H9 (cell line): Measurements from ENCODE around the gene POLK. TPM values are rescaled to one million over a fixed set of nuclear protein-coding genes. Genes with fewer than 3 reads are reported as not detected.

Experiments used
- DNase-seq: peaks from one replicate; pipeline ENCODE4 v3.0.0-alpha.2; 2017
- H2AFZ ChIP-seq: one replicate; pipeline ENCODE4 v1.6.1; 2013; ENCODE audit warnings: mild to moderate bottlenecking, low read length, control low read depth, moderate library complexity
- H2AK5ac ChIP-seq: 2 replicates; pipeline ENCODE4 v1.6.1; 2013; ENCODE audit warnings: low read length, control low read depth, mixed read lengths; ENCODE audit not compliant: insufficient read length
- H2BK120ac ChIP-seq: one replicate; pipeline ENCODE4 v1.6.1; 2013; ENCODE audit warnings: low read depth, mild to moderate bottlenecking, low read length, control low read depth, inconsistent platforms; ENCODE audit not compliant: poor library complexity, severe bottlenecking
- H2BK12ac ChIP-seq: 2 replicates; pipeline ENCODE4 v1.6.1; 2013; ENCODE audit warnings: low read length, control low read depth, mixed read lengths, low read depth; ENCODE audit not compliant: insufficient read length
- H2BK15ac ChIP-seq: 2 replicates; pipeline ENCODE4 v1.6.1; 2013; ENCODE audit warnings: low read depth, low read length, control low read depth
- H2BK20ac ChIP-seq: one replicate; pipeline ENCODE4 v1.6.1; 2013; ENCODE audit warnings: low read depth, mild to moderate bottlenecking, low read length, control low read depth, inconsistent platforms; ENCODE audit not compliant: poor library complexity, severe bottlenecking
- H2BK5ac ChIP-seq: 2 replicates; pipeline ENCODE4 v1.6.1; 2013; ENCODE audit warnings: low read length, control low read depth, mixed read lengths; ENCODE audit not compliant: insufficient read length
- H3K14ac ChIP-seq: 2 replicates; pipeline ENCODE4 v1.6.1; 2013; ENCODE audit warnings: low read length, control low read depth; ENCODE audit not compliant: insufficient read depth
- H3K18ac ChIP-seq: 2 replicates; pipeline ENCODE4 v1.6.1; 2013; ENCODE audit warnings: low read depth, mild to moderate bottlenecking, mixed read lengths, low read length, control low read depth; ENCODE audit not compliant: insufficient read length
- H3K23ac ChIP-seq: 2 replicates; pipeline ENCODE4 v1.6.1; 2013; ENCODE audit warnings: low read length, control low read depth, mixed read lengths, low read depth; ENCODE audit not compliant: insufficient read length
- H3K23me2 ChIP-seq: 2 replicates; pipeline ENCODE4 v1.6.1; 2013; ENCODE audit warnings: low read depth, mild to moderate bottlenecking, mixed read lengths, low read length, control low read depth; ENCODE audit not compliant: insufficient read length, poor library complexity, severe bottlenecking
- H3K27ac ChIP-seq: 2 replicates; pipeline ENCODE4 v1.5.1; 2013; ENCODE audit warnings: low read length, control low read depth, mixed read lengths, low read depth; ENCODE audit not compliant: insufficient read length
- H3K27me3 ChIP-seq: 2 replicates; pipeline ENCODE4 v1.6.1; 2013; ENCODE audit warnings: low read length, control low read depth, inconsistent platforms; ENCODE audit not compliant: insufficient read depth
- H3K4ac ChIP-seq: 2 replicates; pipeline ENCODE4 v1.6.1; 2013; ENCODE audit warnings: low read depth, mild to moderate bottlenecking, control low read depth, inconsistent platforms, low read length, moderate library complexity
- H3K4me1 ChIP-seq: 2 replicates; pipeline ENCODE4 v1.6.1; 2013; ENCODE audit warnings: low read length, control low read depth, inconsistent platforms; ENCODE audit not compliant: insufficient read depth
- H3K4me2 ChIP-seq: 2 replicates; pipeline ENCODE4 v1.6.1; 2013; ENCODE audit warnings: low read length, control low read depth, mixed read lengths; ENCODE audit not compliant: insufficient read length, insufficient read depth
- H3K56ac ChIP-seq: 2 replicates; pipeline ENCODE4 v1.6.1; 2013; ENCODE audit warnings: low read depth, mild to moderate bottlenecking, mixed read lengths, low read length, control low read depth; ENCODE audit not compliant: insufficient read length
- H3K79me1 ChIP-seq: 2 replicates; pipeline ENCODE4 v1.6.1; 2013; ENCODE audit warnings: low read depth, mild to moderate bottlenecking, moderate library complexity, low read length, control low read depth, inconsistent platforms; ENCODE audit not compliant: insufficient read depth, poor library complexity, severe bottlenecking
- H3K79me2 ChIP-seq: 2 replicates; pipeline ENCODE4 v1.6.1; 2013; ENCODE audit warnings: low read length, control low read depth, inconsistent platforms; ENCODE audit not compliant: insufficient read depth
- H3K9ac ChIP-seq: 2 replicates; pipeline ENCODE4 v1.6.1; 2013; ENCODE audit warnings: low read length, control low read depth, mixed read lengths; ENCODE audit not compliant: insufficient read length; ENCODE audit errors: extremely low read depth
- H3K9me3 ChIP-seq: one replicate; pipeline ENCODE4 v1.6.1; 2013; ENCODE audit warnings: low read depth, low read length, inconsistent platforms; ENCODE audit not compliant: control insufficient read depth
- H3T11ph ChIP-seq: one replicate; pipeline ENCODE4 v1.6.1; 2013; ENCODE audit warnings: mild to moderate bottlenecking, low read length, control low read depth, inconsistent platforms
- H4K20me1 ChIP-seq: one replicate; pipeline ENCODE4 v1.6.1; 2013; ENCODE audit not compliant: control insufficient read depth, insufficient read length, insufficient read depth
- H4K5ac ChIP-seq: 2 replicates; pipeline ENCODE4 v1.6.1; 2013; ENCODE audit warnings: low read depth, mild to moderate bottlenecking, mixed read lengths, low read length, control low read depth; ENCODE audit not compliant: insufficient read length
- H4K8ac ChIP-seq: replicated peaks from 2 replicates; pipeline ENCODE4 v1.6.1; 2013; ENCODE audit warnings: low read length, control low read depth, mixed read lengths, low read depth; ENCODE audit not compliant: insufficient read length
- H4K91ac ChIP-seq: 2 replicates; pipeline ENCODE4 v1.6.1; 2013; ENCODE audit warnings: low read depth, mild to moderate bottlenecking, moderate library complexity, mixed read lengths, low read length, control low read depth; ENCODE audit not compliant: insufficient read length
- H3K27ac Mint-ChIP-seq, 3 experiments: 2 replicates in 2 of 3; 3 replicates in 1 of 3; pipeline ENCODE4 v1.8.0; 2020 to 2021; ENCODE audit warnings: mixed read lengths in 3 of 3, mild to moderate bottlenecking in 1 of 3, moderate library complexity in 1 of 3
- H3K27me3 Mint-ChIP-seq: 2 replicates; pipeline ENCODE4 v1.8.0; 2021; ENCODE audit warnings: low read depth, mild to moderate bottlenecking, moderate library complexity, mixed read lengths
- H3K36me3 Mint-ChIP-seq, 3 experiments: 2 replicates in 2 of 3; 3 replicates in 1 of 3; pipeline ENCODE4 v1.8.0; 2020 to 2021; ENCODE audit warnings: low read depth in 3 of 3, mixed read lengths in 3 of 3; ENCODE audit not compliant: insufficient read depth in 1 of 3
- H3K4me1 Mint-ChIP-seq, 2 experiments: 2 replicates each; pipeline ENCODE4 v1.8.0; 2020; ENCODE audit warnings: mixed read lengths in 2 of 2
- H3K4me3 Mint-ChIP-seq, 2 experiments: 2 replicates in 1 of 2; 3 replicates in 1 of 2; pipeline ENCODE4 v1.8.0; 2020 to 2021; ENCODE audit warnings: mild to moderate bottlenecking in 2 of 2, mixed read lengths in 2 of 2, moderate library complexity in 1 of 2
- H3K9me3 Mint-ChIP-seq, 2 experiments: 2 replicates in 1 of 2; 3 replicates in 1 of 2; pipeline ENCODE4 v1.8.0; 2020; ENCODE audit warnings: mild to moderate bottlenecking in 2 of 2, mixed read lengths in 2 of 2, moderate library complexity in 1 of 2
- WGBS: extraction: QIAGEN DNeasy Blood & Tissue Kit; methylation state at CpG from one replicate; pipeline ENCODE4 v1.1.7; 2013; ENCODE audit warnings: missing lambda C conversion rate, low lambda C conversion rate, mixed read lengths; ENCODE audit not compliant: insufficient read length; ENCODE audit errors: extremely low coverage; 5-methylcytosine and 5-hydroxymethylcytosine counted together
- total RNA-seq: library from RNA; stranded (reverse); gene quantifications from 2 replicates; pipeline ENCODE4 v1.2.1, GENCODE V29; 2021
- TF ChIP-seq, protein P1 (sequence below): fragments of 200-600 bp; sonication (generic); conservative IDR thresholded peaks from 3 replicates; pipeline ENCODE4 v1.8.0; 2021; ENCODE audit warnings: antibody characterized with exemption, mild to moderate bottlenecking

Gene POLK
- total RNA-seq, 1 experiment from 2014 or later = 7.6 TPM

DNA sequence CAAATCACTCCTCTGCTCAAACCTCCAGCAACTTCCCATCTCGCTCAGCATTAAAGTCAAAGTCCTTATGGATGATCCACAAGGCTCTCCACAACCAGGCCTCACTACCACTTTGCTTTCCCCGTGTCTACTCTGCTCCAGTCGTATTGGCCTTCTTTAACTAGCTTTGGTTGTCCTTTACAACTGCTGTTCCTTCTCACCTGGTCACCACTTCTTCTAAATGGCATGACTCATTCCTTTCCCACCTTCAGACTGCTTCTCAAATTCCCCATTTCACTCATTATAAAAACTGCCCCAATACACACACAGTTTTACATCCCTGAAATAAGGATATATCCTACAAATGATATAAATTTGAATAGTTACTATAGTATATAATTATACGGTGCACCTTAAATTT, 30.7 kb upstream of the POLK start:
- TF ChIP-seq, protein P1, sequence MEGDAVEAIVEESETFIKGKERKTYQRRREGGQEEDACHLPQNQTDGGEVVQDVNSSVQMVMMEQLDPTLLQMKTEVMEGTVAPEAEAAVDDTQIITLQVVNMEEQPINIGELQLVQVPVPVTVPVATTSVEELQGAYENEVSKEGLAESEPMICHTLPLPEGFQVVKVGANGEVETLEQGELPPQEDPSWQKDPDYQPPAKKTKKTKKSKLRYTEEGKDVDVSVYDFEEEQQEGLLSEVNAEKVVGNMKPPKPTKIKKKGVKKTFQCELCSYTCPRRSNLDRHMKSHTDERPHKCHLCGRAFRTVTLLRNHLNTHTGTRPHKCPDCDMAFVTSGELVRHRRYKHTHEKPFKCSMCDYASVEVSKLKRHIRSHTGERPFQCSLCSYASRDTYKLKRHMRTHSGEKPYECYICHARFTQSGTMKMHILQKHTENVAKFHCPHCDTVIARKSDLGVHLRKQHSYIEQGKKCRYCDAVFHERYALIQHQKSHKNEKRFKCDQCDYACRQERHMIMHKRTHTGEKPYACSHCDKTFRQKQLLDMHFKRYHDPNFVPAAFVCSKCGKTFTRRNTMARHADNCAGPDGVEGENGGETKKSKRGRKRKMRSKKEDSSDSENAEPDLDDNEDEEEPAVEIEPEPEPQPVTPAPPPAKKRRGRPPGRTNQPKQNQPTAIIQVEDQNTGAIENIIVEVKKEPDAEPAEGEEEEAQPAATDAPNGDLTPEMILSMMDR = no peak
- Mint-ChIP-seq H3K27ac (peak overlapping the region; percentile 10 to 13 (median 11); a peak in 4 of 7 replicates), H3K36me3 (no peaks in the 10 kb centered on the region), H3K9me3 (no peaks in the 10 kb centered on the region; a peak in 1 of 5 replicates), H3K4me3 (no peak overlapping the region), H3K27me3 (no peaks in the 10 kb centered on the region), H3K4me1 (peaks cover 27 to 31% of the 10 kb centered on the region in 2 experiments)
- no peak overlapping the region for H2BK5ac ChIP-seq
- peaks cover 2% of the 10 kb centered on the region; the same call in 1 of the 2 replicates for H3K79me2 ChIP-seq
- peak overlapping the region; percentile 51 for H3K18ac ChIP-seq
- H3K4me1 ChIP-seq = peaks cover 4% of the 10 kb centered on the region; the same call in 1 of the 2 replicates
- DNase-seq = no peak
- no peak overlapping the region for H4K8ac ChIP-seq
- no peak overlapping the region for H2AK5ac ChIP-seq
- no peak overlapping the region for H2BK15ac ChIP-seq
- H3K27ac ChIP-seq = no peak overlapping the region
- H3K23me2 ChIP-seq = no peaks in the 10 kb centered on the region
- no peak overlapping the region for H3K4me2 ChIP-seq
- no peak overlapping the region for H3K4ac ChIP-seq
- no peak overlapping the region for H2AFZ ChIP-seq
- no peak overlapping the region for H4K5ac ChIP-seq
- WGBS = no CpG with 5 or more reads among the region's 4 CpGs
- H4K91ac ChIP-seq = no peak overlapping the region
- no peak overlapping the region; the same call in 1 of the 2 replicates for H3K14ac ChIP-seq
- H3K9ac ChIP-seq = no peak overlapping the region
- peaks cover 6% of the 10 kb centered on the region for H3K79me1 ChIP-seq
- no peak overlapping the region for H3K56ac ChIP-seq
- H3K23ac ChIP-seq = no peak overlapping the region
- H2BK20ac ChIP-seq = no peak overlapping the region
- no peaks in the 10 kb centered on the region for H3K27me3 ChIP-seq
- no peaks in the 10 kb centered on the region for H3K9me3 ChIP-seq
- no peak overlapping the region for H3T11ph ChIP-seq
- no peak overlapping the region for H2BK12ac ChIP-seq
- H2BK120ac ChIP-seq = no peak overlapping the region
- H4K20me1 ChIP-seq = no peaks in the 10 kb centered on the region
